Muscle of leg (tissue), 16 donors: ENCODE measurements around the gene SF3B3. TPM values are rescaled to one million over a fixed set of nuclear protein-coding genes. Genes with fewer than 3 reads are reported as not detected.

Source experiments
- DNase-seq: peaks from one replicate; pipeline ENCODE4 v3.0.0; 2013
- H3K27ac ChIP-seq: one replicate; pipeline ENCODE4 v1.5.1; 2013; ENCODE audit warnings: mild to moderate bottlenecking, low read length, control low read depth
- H3K27me3 ChIP-seq: one replicate; pipeline ENCODE4 v1.6.1; 2013; ENCODE audit warnings: low read length; ENCODE audit not compliant: control insufficient read depth, insufficient read depth
- H3K36me3 ChIP-seq: one replicate; pipeline ENCODE4 v1.6.1; 2013; ENCODE audit warnings: low read length; ENCODE audit not compliant: control insufficient read depth, insufficient read depth
- H3K4me1 ChIP-seq: one replicate; pipeline ENCODE4 v1.6.1; 2013; ENCODE audit warnings: low read length; ENCODE audit not compliant: control insufficient read depth, insufficient read depth
- H3K4me3 ChIP-seq: one replicate; pipeline ENCODE4 v1.5.1; 2013; ENCODE audit warnings: low read length, control low read depth
- H3K9me3 ChIP-seq: replicated peaks from 2 replicates; pipeline ENCODE4 v1.6.1; 2013; ENCODE audit warnings: low read depth, low read length; ENCODE audit not compliant: control insufficient read depth
- WGBS: methylation state at CpG from one replicate; pipeline ENCODE4 v1.1.5; 2013; ENCODE audit warnings: missing lambda C conversion rate; ENCODE audit not compliant: insufficient coverage; 5-methylcytosine and 5-hydroxymethylcytosine counted together
- long read RNA-seq, 11 donors: transcript quantifications; one replicate each; lab custom pipeline, GENCODE V29; 2026
- polyA plus RNA-seq, 8 donors: library from polyadenylated mRNA; unstranded; fragments of 120-200 nt; gene quantifications; one replicate each; pipeline versions ENCODE4 v1.2.1 to v1.2.3, GENCODE V29; 2013; ENCODE audit warnings: inconsistent platforms in 1 of 8, low replicate concordance in 1 of 8; ENCODE audit not compliant: insufficient read length in 8 of 8, insufficient read depth in 1 of 8
- total RNA-seq: library from RNA; stranded (reverse); fragments of 120-200 nt; gene quantifications from one replicate; pipeline ENCODE4 v1.2.4, GENCODE V29; 2013

The SF3B3 gene
- total RNA-seq: 131 TPM
- 100 to 1,000 TPM; 174 to 247 (median 205) TPM for polyA plus RNA-seq
- long read RNA-seq, donor 1, partial matches to known transcripts: 6 of 6 reads
- long read RNA-seq, donor 1, other reads (novel, unspliced or antisense): 0 of 6 reads
- long read RNA-seq, donor 2: 0 reads
- long read RNA-seq, donor 3, full-length matches to known transcripts: 13 of 23 reads
- long read RNA-seq, donor 3, partial matches to known transcripts: 10 of 23 reads
- long read RNA-seq, donor 3, other reads (novel, unspliced or antisense): 0 of 23 reads
- long read RNA-seq, donor 4, full-length matches to known transcripts: 5 of 14 reads
- long read RNA-seq, donor 4, partial matches to known transcripts: 9 of 14 reads
- long read RNA-seq, donor 4, other reads (novel, unspliced or antisense): 0 of 14 reads
- long read RNA-seq, donor 5, full-length matches to known transcripts: 17 of 87 reads
- long read RNA-seq, donor 5, partial matches to known transcripts: 70 of 87 reads
- long read RNA-seq, donor 5, other reads (novel, unspliced or antisense): 0 of 87 reads
- long read RNA-seq, donor 6, full-length matches to known transcripts: 18 of 42 reads
- long read RNA-seq, donor 6, partial matches to known transcripts: 24 of 42 reads
- long read RNA-seq, donor 6, other reads (novel, unspliced or antisense): 0 of 42 reads
- long read RNA-seq, donor 7, full-length matches to known transcripts: 15 of 30 reads
- long read RNA-seq, donor 7, partial matches to known transcripts: 15 of 30 reads
- long read RNA-seq, donor 7, other reads (novel, unspliced or antisense): 0 of 30 reads
- long read RNA-seq, donor 8, full-length matches to known transcripts: 3 of 30 reads
- long read RNA-seq, donor 8, partial matches to known transcripts: 27 of 30 reads
- long read RNA-seq, donor 8, other reads (novel, unspliced or antisense): 0 of 30 reads
- long read RNA-seq, donor 9, full-length matches to known transcripts: 16 of 40 reads
- long read RNA-seq, donor 9, partial matches to known transcripts: 24 of 40 reads
- long read RNA-seq, donor 9, other reads (novel, unspliced or antisense): 0 of 40 reads
- long read RNA-seq, donor 10, full-length matches to known transcripts: 6 of 58 reads
- long read RNA-seq, donor 10, partial matches to known transcripts: 52 of 58 reads
- long read RNA-seq, donor 10, other reads (novel, unspliced or antisense): 0 of 58 reads
- long read RNA-seq, donor 11, full-length matches to known transcripts: 9 of 38 reads
- long read RNA-seq, donor 11, partial matches to known transcripts: 29 of 38 reads
- long read RNA-seq, donor 11, other reads (novel, unspliced or antisense): 0 of 38 reads

DNA sequence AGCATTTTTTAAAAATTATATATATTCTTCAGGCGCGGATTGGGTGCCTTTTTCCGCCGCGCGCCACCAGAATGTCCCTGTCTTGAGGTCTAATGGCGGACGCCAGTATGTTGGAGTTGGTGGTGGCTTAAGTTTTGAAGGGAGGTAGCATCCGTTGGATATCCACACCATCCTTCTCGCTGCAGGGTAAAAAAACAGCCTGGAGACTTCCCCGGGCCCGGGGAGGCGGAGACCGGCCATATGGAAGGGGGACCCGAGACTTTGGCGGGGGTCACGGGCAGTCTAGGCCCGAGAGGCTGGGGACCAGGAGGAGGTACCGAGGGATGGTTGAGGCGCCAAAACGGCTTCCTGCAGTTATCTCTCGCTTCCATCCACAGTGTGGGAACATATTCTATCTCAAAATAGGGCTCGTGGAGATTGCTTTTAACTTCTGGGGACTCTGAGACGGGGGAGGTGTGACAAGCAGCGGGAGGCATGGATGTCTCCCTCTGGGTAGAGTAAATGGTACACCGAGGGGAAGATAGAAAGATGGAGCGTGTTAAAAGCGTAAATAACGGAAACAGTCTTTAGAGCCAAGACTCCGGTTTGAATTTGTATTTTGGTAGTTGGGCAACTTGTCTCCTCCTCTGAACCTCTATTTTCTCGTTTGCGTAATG is at the start of gene SF3B3:
TSS of gene SF3B3 (plus strand) at position 74 of the 656 bp plus-strand sequence. CDS start 2,841 bp downstream, outside the sequence.
- H3K9me3 ChIP-seq: no peaks in the 10 kb centered on the region
- DNase-seq: no peak
- peak within 1 kb of the TSS; percentile 100 for H3K4me3 ChIP-seq
- peak within 1 kb of the TSS; percentile 97 for H3K27ac ChIP-seq
- no peaks in the 10 kb centered on the region for H3K27me3 ChIP-seq
- H3K36me3 ChIP-seq: peaks cover 16% of the 10 kb centered on the region
- WGBS: 0% methylated on average over 14 of the region's 32 CpGs
- peaks cover 19% of the 10 kb centered on the region for H3K4me1 ChIP-seq

DNA sequence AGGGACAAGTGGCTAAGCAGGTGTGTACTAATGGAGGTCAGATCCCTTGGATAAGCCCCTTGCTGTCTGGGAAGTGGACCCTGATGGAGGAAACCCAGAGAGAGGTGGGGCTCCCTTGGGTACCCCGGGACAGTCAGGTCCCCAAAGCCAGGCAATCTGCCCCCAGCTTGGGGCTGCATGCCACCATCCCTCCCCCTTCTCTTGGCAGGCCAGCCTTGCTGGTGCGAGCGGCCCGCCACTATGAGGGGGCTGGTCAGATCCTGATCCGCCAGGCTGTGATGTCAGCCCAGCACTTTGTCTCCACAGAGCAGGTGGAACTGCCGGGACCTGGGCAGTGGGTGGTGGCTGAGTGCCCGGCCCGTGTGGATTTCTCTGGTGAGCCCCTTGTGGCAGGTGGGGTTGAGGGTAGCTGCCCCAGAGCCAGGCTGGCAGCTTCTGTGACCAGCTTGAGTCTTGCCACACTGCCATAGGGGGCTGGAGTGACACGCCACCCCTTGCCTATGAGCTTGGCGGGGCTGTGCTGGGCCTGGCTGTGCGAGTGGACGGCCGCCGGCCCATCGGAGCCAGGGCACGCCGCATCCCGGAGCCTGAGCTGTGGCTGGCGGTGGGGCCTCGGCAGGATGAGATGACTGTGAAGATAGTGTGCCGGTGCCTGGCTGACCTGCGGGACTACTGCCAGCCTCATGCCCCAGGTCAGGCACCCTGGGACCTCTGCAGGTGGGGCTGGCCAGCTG is 49.1 kb upstream of the SF3B3 start:
- Histone ChIP-seq H3K27ac (no peak overlapping the region), H3K36me3 (peaks cover 49% of the 10 kb centered on the region), H3K9me3 (no peaks in the 10 kb centered on the region), H3K27me3 (no peaks in the 10 kb centered on the region), H3K4me3 (no peak overlapping the region), H3K4me1 (peaks cover 3% of the 10 kb centered on the region)
- DNase-seq: no peak
- WGBS: 90% methylated on average over 14 of the region's 22 CpGs

GRCh38 chr16:70475054-70475871 is 48.4 kb upstream of the SF3B3 start:
- 66% methylated on average over 20 of the region's 24 CpGs for WGBS
- H3K36me3 ChIP-seq: peaks cover 54% of the 10 kb centered on the region
- no peak overlapping the region for H3K4me3 ChIP-seq
- H3K27me3 ChIP-seq: no peaks in the 10 kb centered on the region
- H3K4me1 ChIP-seq: peaks cover 3% of the 10 kb centered on the region
- no peak overlapping the region for H3K27ac ChIP-seq
- H3K9me3 ChIP-seq: no peaks in the 10 kb centered on the region
- no peak for DNase-seq

DNA sequence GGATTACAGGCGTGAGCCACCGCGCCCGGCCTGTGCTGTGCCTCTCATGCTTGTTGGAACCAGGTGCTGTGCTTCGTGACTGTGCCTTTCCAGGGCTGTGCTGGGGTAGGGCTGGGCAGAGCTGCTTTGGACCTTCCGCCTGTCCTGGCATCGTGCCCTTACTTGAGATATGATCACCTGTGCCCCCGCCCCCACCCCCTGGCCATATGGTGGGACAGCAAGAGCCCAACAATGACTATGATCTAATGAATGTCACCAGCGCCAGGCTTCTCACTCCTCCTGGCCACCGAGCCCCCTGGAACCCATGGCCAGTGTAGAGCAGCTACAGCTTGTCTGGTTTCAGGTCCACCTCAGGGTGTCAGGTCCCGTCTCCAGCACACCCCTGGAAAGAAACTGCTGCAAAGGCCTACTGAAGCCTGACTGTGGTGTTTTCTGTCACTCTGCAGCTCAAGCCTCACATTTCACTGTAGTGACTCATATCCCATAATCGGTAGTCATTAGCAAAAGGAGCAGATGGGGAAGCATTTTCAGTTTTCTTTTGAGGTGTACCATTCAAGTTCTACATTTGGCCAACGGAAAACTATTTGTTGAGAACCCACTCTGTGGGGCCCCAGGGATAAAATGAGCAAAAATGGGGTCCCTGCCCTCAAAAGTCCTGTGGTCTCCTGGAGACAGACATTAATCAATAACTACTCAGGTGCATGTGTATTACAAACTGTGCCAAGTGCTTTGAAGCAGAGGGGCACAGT is 47.2 kb upstream of the SF3B3 start:
- Histone ChIP-seq H3K27me3 (no peaks in the 10 kb centered on the region), H3K27ac (peak overlapping the region; percentile 82), H3K4me3 (no peak overlapping the region), H3K36me3 (peaks cover 64% of the 10 kb centered on the region), H3K9me3 (no peaks in the 10 kb centered on the region), H3K4me1 (peaks cover 3% of the 10 kb centered on the region)
- WGBS: 87% methylated on average over 12 of the region's 13 CpGs
- peak; percentile 48 for DNase-seq

GRCh38 chr16:70478169-70478568 is 45.4 kb upstream of the SF3B3 start:
- 89% methylated on average over 8 of the region's 8 CpGs for WGBS
- Histone ChIP-seq H3K4me1 (peaks cover 3% of the 10 kb centered on the region), H3K27me3 (no peaks in the 10 kb centered on the region), H3K36me3 (peaks cover 73% of the 10 kb centered on the region), H3K4me3 (no peak overlapping the region), H3K9me3 (no peaks in the 10 kb centered on the region), H3K27ac (no peak overlapping the region)
- no peak for DNase-seq

DNA sequence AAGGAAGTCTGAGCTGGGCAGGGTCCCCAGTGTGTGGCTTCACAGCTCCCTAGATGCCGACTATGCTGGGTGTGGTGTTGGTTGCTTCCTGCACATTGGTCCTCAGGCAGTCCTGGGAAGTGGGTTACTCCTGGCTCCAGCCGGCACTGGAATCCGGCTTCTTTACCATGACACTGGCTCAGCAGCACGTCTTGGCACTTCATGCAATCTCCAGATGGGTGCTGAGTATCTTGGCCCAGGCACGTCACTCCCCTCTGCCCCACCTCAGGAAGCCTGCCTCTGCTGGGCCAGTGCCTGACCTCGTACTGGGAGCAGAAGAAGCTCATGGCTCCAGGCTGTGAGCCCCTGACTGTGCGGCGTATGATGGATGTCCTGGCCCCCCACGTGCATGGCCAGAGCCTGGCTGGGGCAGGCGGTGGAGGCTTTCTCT is 44.7 kb upstream of the SF3B3 start:
- no peak overlapping the region for H3K4me3 ChIP-seq
- no peak overlapping the region for H3K27ac ChIP-seq
- peaks cover 73% of the 10 kb centered on the region for H3K36me3 ChIP-seq
- H3K9me3 ChIP-seq: no peaks in the 10 kb centered on the region
- H3K4me1 ChIP-seq: peaks cover 3% of the 10 kb centered on the region
- DNase-seq: no peak
- whole genome bisulfite sequencing: 67% methylated on average over 9 of the region's 10 CpGs
- H3K27me3 ChIP-seq: no peaks in the 10 kb centered on the region

GRCh38 chr16:70480127-70481105 is 43.2 kb upstream of the SF3B3 start:
- Histone ChIP-seq H3K27me3 (no peaks in the 10 kb centered on the region), H3K27ac (no peak overlapping the region), H3K36me3 (peaks cover 70% of the 10 kb centered on the region), H3K4me3 (no peak overlapping the region), H3K9me3 (no peaks in the 10 kb centered on the region), H3K4me1 (peaks cover 3% of the 10 kb centered on the region)
- DNase-seq: no peak
- WGBS: 87% methylated on average over 16 of the region's 17 CpGs
